GM06990 (cell line): ENCODE results near the gene BOD1L1.

Experiments
- DNase-seq: peaks from one replicate; pipeline ENCODE4 v3.0.0-alpha.2; 2011; ENCODE audit not compliant: insufficient read length; ENCODE audit errors: extremely low read depth
- H3K27me3 ChIP-seq: replicated peaks from 2 replicates; pipeline ENCODE4 v1.6.0; 2011; ENCODE audit warnings: low read length; ENCODE audit not compliant: control insufficient read depth, insufficient read depth
- H3K36me3 ChIP-seq: 2 replicates; pipeline ENCODE4 v1.5.1; 2011; ENCODE audit warnings: low read length; ENCODE audit not compliant: control insufficient read depth, insufficient read depth
- H3K4me3 ChIP-seq: replicated peaks from 2 replicates; pipeline ENCODE4 v1.5.1; 2011; ENCODE audit warnings: low read depth, mild to moderate bottlenecking, control low read depth, low read length
- TF ChIP-seq, protein P1 (sequence below): IDR thresholded peaks from 2 replicates; pipeline ENCODE4 v1.5.1; 2011; ENCODE audit warnings: low read length, control low read depth, mild to moderate bottlenecking, inconsistent platforms; ENCODE audit not compliant: insufficient read depth, poor library complexity, severe bottlenecking

Gene BOD1L1

DNA sequence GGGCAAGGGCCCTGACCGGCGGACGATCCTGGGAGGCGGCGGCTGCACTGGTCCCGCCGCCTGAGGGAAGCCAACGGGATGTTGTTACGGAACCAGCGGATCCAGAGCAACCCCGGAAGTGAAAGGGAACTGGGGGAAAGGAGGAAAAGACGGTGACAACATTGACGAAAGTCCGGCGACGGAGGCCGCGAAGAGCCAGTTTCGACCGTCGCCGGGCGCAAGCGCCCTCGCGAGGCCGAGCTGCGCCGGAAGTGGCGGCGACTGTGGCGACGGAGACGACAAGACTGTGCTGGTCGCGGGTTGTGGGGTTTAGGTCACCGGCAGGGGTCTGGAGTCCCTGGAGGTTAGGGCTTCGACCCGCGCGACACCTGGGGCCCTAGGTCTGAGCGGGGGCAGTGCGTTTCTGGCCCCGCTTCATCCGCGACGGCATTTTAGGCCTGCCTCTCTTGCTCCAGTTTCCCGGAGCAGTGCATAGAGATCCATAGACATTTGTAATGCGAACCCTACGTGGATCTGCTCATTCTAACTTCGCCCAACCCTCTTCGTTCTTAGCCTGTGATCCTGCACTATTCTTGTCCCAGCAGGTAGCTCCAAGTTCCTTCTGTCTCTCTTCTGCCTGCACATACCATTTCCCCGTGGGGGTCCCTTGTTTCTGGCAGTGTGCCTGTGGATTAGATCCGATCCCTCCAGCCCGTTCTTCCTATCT, at the start of gene BOD1L1:
TSS of gene BOD1L1 (minus strand) at position 120 of the 706 bp plus-strand sequence. CDS start 138 bp downstream, outside the sequence.
- no peaks in the 10 kb centered on the region for H3K27me3 ChIP-seq
- DNase-seq, result peak; percentile 94
- H3K4me3 ChIP-seq, result peak within 1 kb of the TSS; percentile 97
- TF ChIP-seq, protein P1, sequence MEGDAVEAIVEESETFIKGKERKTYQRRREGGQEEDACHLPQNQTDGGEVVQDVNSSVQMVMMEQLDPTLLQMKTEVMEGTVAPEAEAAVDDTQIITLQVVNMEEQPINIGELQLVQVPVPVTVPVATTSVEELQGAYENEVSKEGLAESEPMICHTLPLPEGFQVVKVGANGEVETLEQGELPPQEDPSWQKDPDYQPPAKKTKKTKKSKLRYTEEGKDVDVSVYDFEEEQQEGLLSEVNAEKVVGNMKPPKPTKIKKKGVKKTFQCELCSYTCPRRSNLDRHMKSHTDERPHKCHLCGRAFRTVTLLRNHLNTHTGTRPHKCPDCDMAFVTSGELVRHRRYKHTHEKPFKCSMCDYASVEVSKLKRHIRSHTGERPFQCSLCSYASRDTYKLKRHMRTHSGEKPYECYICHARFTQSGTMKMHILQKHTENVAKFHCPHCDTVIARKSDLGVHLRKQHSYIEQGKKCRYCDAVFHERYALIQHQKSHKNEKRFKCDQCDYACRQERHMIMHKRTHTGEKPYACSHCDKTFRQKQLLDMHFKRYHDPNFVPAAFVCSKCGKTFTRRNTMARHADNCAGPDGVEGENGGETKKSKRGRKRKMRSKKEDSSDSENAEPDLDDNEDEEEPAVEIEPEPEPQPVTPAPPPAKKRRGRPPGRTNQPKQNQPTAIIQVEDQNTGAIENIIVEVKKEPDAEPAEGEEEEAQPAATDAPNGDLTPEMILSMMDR, result peak; percentile 62
- no peaks in the 10 kb centered on the region for H3K36me3 ChIP-seq

DNA sequence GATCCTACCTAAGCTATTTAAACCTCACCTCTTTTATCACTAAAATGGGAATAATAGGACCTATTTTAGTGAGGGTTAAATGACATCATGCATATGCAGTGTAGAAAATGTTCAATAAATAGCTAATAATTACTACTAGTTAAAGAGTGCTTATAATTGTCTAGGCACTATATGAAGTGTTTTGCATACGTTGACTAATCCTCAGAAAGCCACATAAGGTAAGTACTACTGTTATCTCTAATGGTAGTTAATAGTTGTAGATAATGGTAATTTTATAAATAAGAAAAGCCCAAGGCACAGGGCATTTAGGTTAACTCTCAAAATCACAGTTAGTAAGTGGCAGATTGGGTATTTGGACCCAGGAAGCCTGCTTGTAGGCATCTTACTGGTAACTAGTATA, 47.4 kb upstream of the BOD1L1 start:
- TF ChIP-seq, protein P1, result no peak
- DNase-seq, result no peak
- H3K27me3 ChIP-seq, result no peaks in the 10 kb centered on the region
- H3K4me3 ChIP-seq, result no peak overlapping the region
- no peaks in the 10 kb centered on the region for H3K36me3 ChIP-seq

DNA sequence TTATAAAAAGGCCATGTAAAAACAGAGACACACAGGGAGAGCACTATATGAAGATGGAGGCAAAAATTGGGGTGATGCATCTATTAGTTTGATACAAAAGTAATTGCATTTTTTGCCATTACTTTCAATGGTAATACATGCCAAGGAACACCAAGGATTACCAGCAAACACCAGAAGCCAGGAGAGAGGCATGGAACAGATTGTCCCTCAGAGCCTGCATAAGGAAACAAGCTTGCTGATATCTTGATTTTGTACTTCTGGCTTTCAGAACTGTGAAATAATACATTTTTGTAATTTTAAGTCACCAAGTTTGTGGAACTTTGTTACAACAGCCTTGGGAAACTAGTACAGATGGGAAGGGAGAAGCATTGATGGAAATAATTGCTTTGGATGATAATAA, 45.6 kb upstream of the BOD1L1 start:
- TF ChIP-seq, protein P1, result no peak
- Histone ChIP-seq H3K27me3 (no peaks in the 10 kb centered on the region), H3K4me3 (no peak overlapping the region), H3K36me3 (no peaks in the 10 kb centered on the region)
- no peak for DNase-seq

DNA sequence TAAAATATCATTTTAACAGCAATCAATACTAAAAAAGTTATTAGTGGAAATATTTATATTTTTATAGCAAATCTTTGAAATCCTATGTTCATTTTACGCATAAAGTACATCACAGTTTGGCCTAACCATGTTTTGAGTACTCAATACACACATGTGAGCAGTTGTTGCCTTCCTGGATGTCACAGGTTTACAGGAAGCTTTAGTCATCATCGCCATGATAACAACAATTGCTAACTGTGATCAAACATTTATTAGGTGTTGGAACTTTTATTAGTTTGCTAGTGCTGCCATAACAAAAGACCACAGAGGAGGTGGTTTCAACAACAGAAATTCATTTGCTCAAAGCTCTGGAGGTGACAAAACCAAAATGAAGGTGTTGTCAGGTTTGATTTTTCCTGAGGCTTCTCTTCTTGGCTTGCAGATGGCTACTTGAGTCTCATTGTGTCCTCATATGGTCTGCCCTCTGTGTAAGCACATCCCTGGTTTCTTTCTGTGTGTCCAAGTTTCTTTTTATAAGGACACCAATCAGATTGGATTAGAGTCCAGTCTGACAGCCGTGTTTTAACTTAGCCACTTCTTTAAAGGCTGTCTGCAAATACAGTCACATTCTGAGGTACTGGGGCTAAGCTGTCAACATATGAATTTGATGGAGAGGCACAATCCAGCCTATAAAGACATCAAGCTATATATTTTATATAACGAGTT, 43.1 kb upstream of the BOD1L1 start:
- DNase-seq, result no peak
- Histone ChIP-seq H3K4me3 (no peak overlapping the region), H3K27me3 (no peaks in the 10 kb centered on the region), H3K36me3 (no peaks in the 10 kb centered on the region)
- TF ChIP-seq, protein P1, result no peak

DNA sequence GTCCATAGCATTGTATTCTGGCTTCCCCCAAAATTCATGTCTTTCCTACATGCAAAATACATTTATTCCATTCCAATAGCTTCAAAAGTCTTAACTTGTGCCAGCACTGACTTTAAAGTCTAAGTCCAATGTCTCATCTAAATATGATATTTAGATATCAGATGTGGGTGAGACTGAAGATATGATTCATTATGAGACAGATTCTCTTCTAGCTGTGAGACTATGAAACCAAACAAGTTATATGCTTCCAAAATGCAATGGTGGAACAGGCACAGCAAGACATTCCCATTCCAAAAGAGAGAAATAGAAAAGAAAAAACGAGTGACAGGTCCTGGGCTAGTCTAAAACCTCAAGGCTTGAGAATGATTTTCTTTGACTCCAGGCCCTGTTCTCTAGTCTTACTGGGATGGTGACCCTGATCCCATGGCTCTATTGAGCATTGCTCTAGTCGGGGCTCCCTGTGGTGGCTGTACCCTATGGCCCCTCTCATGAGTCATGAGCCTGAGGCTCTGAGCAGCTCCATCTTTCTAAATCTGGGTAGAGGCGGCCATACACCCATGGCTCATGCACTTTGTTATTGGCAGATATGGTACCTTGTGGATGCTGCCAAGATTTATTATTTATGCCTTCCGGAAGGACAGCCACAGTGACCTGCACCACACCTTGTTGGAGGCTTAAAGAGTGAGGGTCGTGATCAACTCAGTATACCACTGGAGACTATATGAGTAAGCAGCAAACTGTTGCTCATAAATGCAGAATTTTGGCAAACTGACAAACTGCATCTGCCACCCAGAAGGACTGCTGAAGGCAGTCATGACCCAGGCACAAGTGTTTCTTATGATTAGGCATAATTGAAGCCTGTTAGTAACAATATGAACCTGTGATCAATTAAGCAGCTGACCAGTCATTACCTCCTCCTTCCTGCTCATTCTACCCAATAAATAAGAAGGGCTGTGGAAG, 38.5 kb upstream of the BOD1L1 start:
- H3K27me3 ChIP-seq, result no peaks in the 10 kb centered on the region
- H3K4me3 ChIP-seq, result no peak overlapping the region
- TF ChIP-seq, protein P1, result no peak
- H3K36me3 ChIP-seq, result no peaks in the 10 kb centered on the region
- no peak for DNase-seq
